Vagina (tissue), 2 donors: ENCODE results near the gene KCNH5.

Source experiments
- CTCF ChIP-seq, 3 experiments: fragments of 450-650 bp in 2 of 3; fragments of 200-600 bp in 1 of 3; sonication (generic) in 1 of 3; IDR thresholded peaks; one replicate each; pipeline ENCODE4 v1.5.1; 2017 to 2019; ENCODE audit warnings: antibody characterized with exemption in 3 of 3, mild to moderate bottlenecking in 2 of 3, moderate library complexity in 2 of 3
- POLR2A ChIP-seq, 2 donors: fragments of 450-650 bp; IDR thresholded peaks; one replicate each; pipeline ENCODE4 v1.6.1; 2017; ENCODE audit warnings: antibody characterized with exemption in 2 of 2, mild to moderate bottlenecking in 2 of 2, moderate library complexity in 2 of 2

DNA sequence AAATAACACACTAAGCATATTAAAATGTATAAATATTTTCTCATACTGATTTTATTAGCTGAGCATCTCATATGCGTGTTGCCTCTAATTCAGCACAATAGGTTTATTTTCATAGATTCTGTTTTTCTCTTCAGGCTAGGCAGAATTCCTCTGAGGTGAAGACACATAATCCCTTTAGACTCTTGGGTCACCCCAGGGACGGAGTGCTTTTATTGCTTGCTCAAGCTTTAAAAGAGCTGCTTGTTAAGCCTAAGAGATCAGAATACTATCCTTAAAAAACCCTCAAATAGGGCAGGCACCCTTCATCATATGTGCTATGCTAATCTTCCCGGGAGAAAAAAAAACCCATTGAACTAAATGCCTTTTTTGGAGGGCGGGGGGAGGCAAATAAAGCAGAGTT, 390.1 kb downstream of the KCNH5 start:
- TF ChIP-seq CTCF (IDR thresholded peaks at IDR 0.05): no peak
- TF ChIP-seq POLR2A (IDR thresholded peaks at IDR 0.05): no peak
